Pancreas (tissue), 10 donors: ENCODE data around the gene ABI3. TPM values are rescaled to one million over a fixed set of nuclear protein-coding genes. Genes with fewer than 3 reads are reported as not detected.

Source experiments
- ATAC-seq, 4 donors: fragments of 200-7000 bp; cut with Tn5 transposase; one replicate each; pipeline versions ENCODE4 v1.8.0 to v1.9.1; 2020; ENCODE audit warnings: mild to moderate bottlenecking in 4 of 4, moderate library complexity in 4 of 4
- DNase-seq, 6 donors: peaks; one replicate each; pipeline ENCODE4 v3.0.0-alpha.2; 2020
- FAIRE-seq: peaks from 2 replicates; lab custom pipeline; 2012; peaks lifted over from hg19 to GRCh38; lab: Jason Lieb, UNC
- H3K27ac ChIP-seq, 4 donors: fragments of 200-600 bp; sonication (generic); 1 replicate in 3 of 4; 2 replicates in 1 of 4; pipeline versions ENCODE4 v1.5.0 to v1.8.0; 2020
- H3K27me3 ChIP-seq, 4 donors: fragments of 200-600 bp; one replicate each; pipeline ENCODE4 v1.8.0; 2021
- H3K36me3 ChIP-seq, 3 donors: fragments of 200-600 bp; sonication (generic) in 1 of 3; one replicate each; pipeline versions ENCODE4 v1.5.0 to v1.8.0; 2020 to 2021
- H3K4me1 ChIP-seq, 3 donors: fragments of 200-600 bp; one replicate each; pipeline ENCODE4 v1.8.0; 2021
- H3K4me3 ChIP-seq, 4 donors: fragments of 200-600 bp; sonication (generic) in 2 of 4; one replicate each; pipeline versions ENCODE4 v1.5.0 to v1.8.0; 2020 to 2021
- H3K9me3 ChIP-seq, 4 donors: fragments of 200-600 bp; one replicate each; pipeline ENCODE4 v1.8.0; 2021
- WGBS, 2 donors: extraction: QIAGEN DNeasy Blood & Tissue Kit; methylation state at CpG; one replicate each; pipeline ENCODE4 v1.1.7; 2013; 5-methylcytosine and 5-hydroxymethylcytosine counted together
- intact Hi-C, 3 donors: fragments of 100-400 bp; cut with DNase I; formaldehyde crosslinking; loops; one replicate each; pipeline versions ENCODE4 v1.11.1 to v1.14.2; 2022
- polyA plus RNA-seq, 2 donors: library from polyadenylated mRNA; stranded (reverse); fragments of 200-250 nt; gene quantifications; one replicate each; pipeline ENCODE4 v1.2.3, GENCODE V29; 2013
- total RNA-seq, 6 donors: library from RNA; stranded (reverse); fragmentation: NEBNext Ultra II Directional in 4 of 6; extraction: Animal tissue kit (Norgen Biotek cat#: 25700) in 4 of 6; gene quantifications; one replicate each; pipeline versions ENCODE4 v1.2.1 to v1.2.4, GENCODE V29; 2021 to 2023
- TF ChIP-seq, protein P1 (sequence below), 4 donors: fragments of 200-600 bp; sonication (generic) in 3 of 4; IDR thresholded peaks; one replicate each; pipeline versions ENCODE4 v1.5.0 to v1.8.0; 2021; ENCODE audit warnings: antibody characterized with exemption in 4 of 4
- donor health status: healthy with polysubstance abuse.
- donor health status: DM: no; HTN: no; CAD: no; lungs with moderate emphysema.
- donor health status: DM: no; HTN: no; CAD: no.
- donor health status: control.
- donor health status: control.
- donor health status: Bipolar disorder and iron deficiency.
- donor health status: DM: yes; HTN: yes; CAD: no.
- donor health status: DM: no; HTN: no; CAD: no.
- donor health status: DM: no; HTN: no; CAD: no.
- donor health status: DM: yes; HTN: yes; CAD: no.

The ABI3 gene
- total and polyA plus RNA-seq, 8 donors, result 1.1 to 7.1 (median 3.1) TPM

DNA sequence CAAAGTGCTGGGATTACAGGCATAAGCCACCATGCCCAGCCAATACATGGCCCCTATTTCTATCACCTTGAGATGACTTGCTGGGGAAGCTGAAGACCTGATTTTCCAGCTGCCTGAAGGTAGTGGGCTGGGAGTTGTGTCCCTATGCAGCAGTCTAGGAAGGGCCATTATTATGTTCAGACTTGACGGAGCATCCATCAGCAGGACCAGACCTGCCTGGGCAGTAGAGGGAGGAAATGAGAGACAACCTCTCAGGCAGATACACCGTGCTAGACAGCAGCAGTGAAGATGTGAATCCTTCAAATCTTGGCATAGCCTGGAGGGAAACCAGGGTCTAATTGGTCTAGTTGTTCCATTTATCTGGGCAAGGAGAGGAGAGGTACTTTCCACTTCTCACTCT, 55.7 kb downstream of the ABI3 start:
- Histone ChIP-seq H3K4me3 (no peak overlapping the region), H3K36me3 (no peaks in the 10 kb centered on the region), H3K4me1 (no peaks in the 10 kb centered on the region), H3K9me3 (no peaks in the 10 kb centered on the region), H3K27me3 (no peaks in the 10 kb centered on the region), H3K27ac (no peak overlapping the region)
- intact Hi-C loops, result no loop called here
- 90 to 95% methylated on average over 2 of the region's 2 CpGs for WGBS, 2 donors
- no peak for ATAC-seq
- DNase-seq, result no peak
- TF ChIP-seq, protein P1, sequence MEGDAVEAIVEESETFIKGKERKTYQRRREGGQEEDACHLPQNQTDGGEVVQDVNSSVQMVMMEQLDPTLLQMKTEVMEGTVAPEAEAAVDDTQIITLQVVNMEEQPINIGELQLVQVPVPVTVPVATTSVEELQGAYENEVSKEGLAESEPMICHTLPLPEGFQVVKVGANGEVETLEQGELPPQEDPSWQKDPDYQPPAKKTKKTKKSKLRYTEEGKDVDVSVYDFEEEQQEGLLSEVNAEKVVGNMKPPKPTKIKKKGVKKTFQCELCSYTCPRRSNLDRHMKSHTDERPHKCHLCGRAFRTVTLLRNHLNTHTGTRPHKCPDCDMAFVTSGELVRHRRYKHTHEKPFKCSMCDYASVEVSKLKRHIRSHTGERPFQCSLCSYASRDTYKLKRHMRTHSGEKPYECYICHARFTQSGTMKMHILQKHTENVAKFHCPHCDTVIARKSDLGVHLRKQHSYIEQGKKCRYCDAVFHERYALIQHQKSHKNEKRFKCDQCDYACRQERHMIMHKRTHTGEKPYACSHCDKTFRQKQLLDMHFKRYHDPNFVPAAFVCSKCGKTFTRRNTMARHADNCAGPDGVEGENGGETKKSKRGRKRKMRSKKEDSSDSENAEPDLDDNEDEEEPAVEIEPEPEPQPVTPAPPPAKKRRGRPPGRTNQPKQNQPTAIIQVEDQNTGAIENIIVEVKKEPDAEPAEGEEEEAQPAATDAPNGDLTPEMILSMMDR (IDR thresholded peaks at IDR 0.05), result no peak
- no peak for FAIRE-seq

DNA sequence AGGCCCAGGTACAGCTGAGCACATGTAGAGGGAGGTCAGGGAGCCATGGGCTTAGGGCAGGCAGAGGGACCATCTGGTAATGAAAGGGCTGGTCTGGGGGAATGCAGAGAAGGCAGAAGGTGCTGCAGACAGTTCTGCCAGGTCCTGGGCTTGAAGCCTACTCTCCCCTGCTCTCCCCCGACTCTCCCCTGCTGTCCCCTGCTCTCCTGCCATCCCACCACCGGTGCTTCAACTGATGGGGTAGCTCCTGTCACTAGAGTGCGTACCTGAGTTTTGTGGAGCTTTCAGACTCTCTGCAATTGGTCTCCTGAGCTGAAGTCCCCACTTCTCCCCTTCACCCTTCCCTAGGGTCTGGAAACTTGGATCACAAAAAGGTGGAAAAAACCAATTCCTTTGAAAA, 57.4 kb downstream of the ABI3 start:
- no peak overlapping the region for H3K4me3 ChIP-seq
- H3K9me3 ChIP-seq, result no peaks in the 10 kb centered on the region
- TF ChIP-seq, protein P1 (IDR thresholded peaks at IDR 0.05), result no peak
- no peak for FAIRE-seq
- intact Hi-C loops, result no loop called here
- H3K27me3 ChIP-seq, result no peaks in the 10 kb centered on the region
- no peak for ATAC-seq
- no peak for DNase-seq
- WGBS, 2 donors, result 71 to 73% methylated on average over 2 to 3 of the region's 3 CpGs
- no peaks in the 10 kb centered on the region for H3K36me3 ChIP-seq
- no peak overlapping the region for H3K27ac ChIP-seq
- no peaks in the 10 kb centered on the region for H3K4me1 ChIP-seq

DNA sequence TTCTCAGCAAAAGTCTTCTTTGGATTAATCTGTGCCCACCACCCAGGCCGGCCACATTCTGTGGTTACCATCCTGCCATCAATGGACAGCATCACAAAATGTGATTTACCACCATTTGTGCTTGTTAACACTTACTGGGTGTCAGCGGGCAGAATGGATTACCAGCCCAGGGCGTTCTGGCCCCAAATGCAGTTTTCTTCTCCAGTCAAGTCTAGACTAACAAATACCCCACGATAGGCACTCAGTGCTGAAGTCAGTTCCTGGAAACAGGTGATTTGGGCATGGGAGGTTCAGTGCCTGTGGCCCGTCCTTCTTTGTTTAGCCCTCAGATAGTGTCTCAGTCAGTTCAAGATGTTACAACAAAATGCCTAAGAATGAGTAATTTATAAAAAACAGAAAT, 58.8 kb downstream of the ABI3 start:
- intact Hi-C loops, result no loop called here
- H3K36me3 ChIP-seq, result no peaks in the 10 kb centered on the region
- WGBS, 2 donors, result 76 to 82% methylated on average over 5 of the region's 5 CpGs

More for the DNA sequence above, 58.8 kb downstream of the ABI3 start:
- Histone ChIP-seq H3K27me3 (no peaks in the 10 kb centered on the region), H3K9me3 (no peaks in the 10 kb centered on the region), H3K27ac (no peak overlapping the region), H3K4me1 (no peaks in the 10 kb centered on the region), H3K4me3 (no peak overlapping the region)
- ATAC-seq (no peak), DNase-seq (no peak), FAIRE-seq (no peak)
- TF ChIP-seq, protein P1 (IDR thresholded peaks at IDR 0.05), result no peak

Other genes starting within 250 kb of the ABI3 start
- gene GIP, start 242.1 kb upstream of the ABI3 start, total RNA-seq, result not detected
- not detected for gene GIP, start 242.1 kb upstream of the ABI3 start, polyA plus RNA-seq
- 1 to 10 TPM in 1 of 6 donors, not detected in 5; 1.0 TPM for gene IGF2BP1, start 213.3 kb upstream of the ABI3 start, total RNA-seq
- under 1 TPM in 1 of 2 donors, not detected in 1; under 0.01 TPM for gene IGF2BP1, start 213.3 kb upstream of the ABI3 start, polyA plus RNA-seq
- gene B4GALNT2, start 77.9 kb upstream of the ABI3 start, total RNA-seq, result under 1 TPM in 1 of 6 donors, not detected in 5; 0.03 TPM
- not detected for gene B4GALNT2, start 77.9 kb upstream of the ABI3 start, polyA plus RNA-seq
- 1 to 10 TPM in 1 of 6 donors, under 1 TPM in 5; 0.23 to 2.2 (median 0.66) TPM for gene GNGT2, start 133 bp upstream of the ABI3 start, total RNA-seq
- gene GNGT2, start 133 bp upstream of the ABI3 start, polyA plus RNA-seq, result 1 to 10 TPM in 1 of 2 donors, under 1 TPM in 1; 0.87 to 1.6 TPM
- gene PHOSPHO1, start 20.1 kb downstream of the ABI3 start, total RNA-seq, result under 1 TPM in 1 of 6 donors, not detected in 5; 0.22 TPM
- under 1 TPM; 0.19 to 0.28 TPM for gene PHOSPHO1, start 20.1 kb downstream of the ABI3 start, polyA plus RNA-seq
- 10 to 100 TPM; 16.8 to 32.4 (median 22.7) TPM for gene ZNF652, start 151.5 kb downstream of the ABI3 start, total RNA-seq
- gene ZNF652, start 151.5 kb downstream of the ABI3 start, polyA plus RNA-seq, result 10 to 100 TPM; 17.0 to 18.6 TPM
- gene PHB1, start 204.2 kb downstream of the ABI3 start, total RNA-seq, result 10 to 100 TPM; 30.1 to 71.8 (median 59.4) TPM
- 10 to 100 TPM; 37.6 to 52.8 TPM for gene PHB1, start 204.2 kb downstream of the ABI3 start, polyA plus RNA-seq